Activated effector memory CD4-positive, alpha-beta T cell treated with anti-CD3 and anti-CD28 coated beads, Interleukin-2, amount 50 U/mL, for 16 hours (primary cell): ENCODE results near the gene SLC15A4.
"Not testable (repeated sequence)": the region's sequence is repeated elsewhere in the genome, so short reads cannot be mapped to it uniquely, and the experiment has no call there.

Source experiments
- DNase-seq: peaks from one replicate; pipeline ENCODE4 v3.0.0-alpha.2; 2020

Gene SLC15A4

DNA sequence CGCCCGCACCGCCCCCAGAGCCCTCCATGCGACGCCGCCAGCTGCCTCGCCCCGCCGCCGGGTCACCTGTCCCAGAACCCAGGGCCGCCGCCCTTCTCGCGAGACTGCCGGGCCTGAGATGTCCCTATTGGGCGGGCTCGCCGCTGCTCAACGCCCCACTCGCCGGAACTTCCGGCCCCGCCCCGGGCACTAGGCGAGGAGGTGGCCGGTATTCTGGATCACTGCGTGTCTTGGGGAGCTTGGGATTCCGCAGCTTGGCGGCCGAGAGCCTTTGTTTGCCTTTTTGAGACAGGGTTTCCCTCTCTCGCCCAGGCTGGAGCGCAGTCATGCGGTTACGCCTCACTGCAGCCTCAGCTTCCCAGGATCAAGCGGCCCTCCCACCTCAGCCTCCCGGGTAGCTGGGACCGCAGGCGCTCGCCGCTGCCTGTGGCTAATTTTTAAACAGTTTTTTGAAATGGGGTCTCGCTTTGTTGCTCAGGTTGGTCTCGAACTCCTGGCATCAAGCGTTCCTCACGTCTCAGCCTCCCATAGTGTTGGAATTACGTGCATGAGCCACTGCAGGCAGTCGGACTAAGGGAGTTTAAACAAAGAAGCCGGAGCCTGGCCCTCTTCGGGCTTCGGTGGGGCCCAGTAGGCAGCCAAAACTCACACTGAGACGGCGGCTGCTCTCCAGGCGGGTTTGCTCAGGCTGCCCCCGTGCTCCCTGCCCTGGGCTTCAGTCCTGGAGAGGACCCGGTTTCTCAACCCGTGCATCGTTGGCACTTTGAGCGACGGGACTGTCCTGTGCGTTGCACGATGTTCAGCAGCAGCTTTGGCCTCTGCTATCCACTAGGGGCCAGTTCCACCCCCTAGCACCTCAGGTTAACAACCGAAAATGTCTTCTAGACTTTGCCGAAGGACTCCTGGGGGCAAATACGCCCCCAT, at the start of gene SLC15A4:
Gene SLC15A4, minus strand, starts transcription at position 43 of the 924 bp plus-strand sequence. Its CDS starts 15 bp downstream, at position 28.
- DNase-seq: peak; percentile 96

DNA sequence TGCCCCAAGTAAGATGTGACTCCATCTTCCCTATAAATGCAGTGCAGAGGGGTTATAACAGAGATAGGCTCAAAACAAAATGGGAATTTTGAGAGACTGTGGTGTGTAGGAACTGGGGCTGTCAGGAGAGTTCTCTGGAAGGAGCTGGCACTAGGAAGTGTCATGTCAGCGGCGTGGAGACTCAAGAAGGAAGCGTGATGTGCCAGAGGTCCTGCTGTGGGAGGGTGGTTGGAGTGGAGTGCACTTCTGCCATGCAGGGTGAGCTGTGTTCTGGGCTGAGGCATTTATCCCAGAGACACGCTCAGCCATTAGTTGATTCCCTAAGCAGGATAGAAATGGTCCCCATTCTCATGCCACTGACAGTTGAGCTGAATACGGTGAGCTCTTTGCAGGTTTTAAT, 48.5 kb upstream of the SLC15A4 start:
- peak; percentile 49 for DNase-seq

DNA sequence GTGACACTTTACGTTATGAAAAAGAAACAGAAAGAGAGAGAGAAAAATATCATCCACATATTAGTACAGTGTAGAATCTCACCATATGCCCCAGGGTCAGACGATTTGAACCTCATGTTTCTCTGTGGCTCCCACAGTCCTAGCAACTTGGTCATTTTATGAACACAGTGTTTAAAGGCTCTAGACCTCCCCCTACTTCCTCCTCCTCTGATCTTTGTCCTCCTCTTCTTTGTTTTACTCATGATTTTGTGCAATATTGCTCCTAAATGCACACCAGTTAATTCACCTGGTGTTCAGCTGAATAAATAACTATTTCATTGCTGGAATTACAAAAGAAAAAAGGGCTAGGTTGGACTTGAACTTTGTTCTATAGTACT, 47.7 kb upstream of the SLC15A4 start:
- no peak for DNase-seq

DNA sequence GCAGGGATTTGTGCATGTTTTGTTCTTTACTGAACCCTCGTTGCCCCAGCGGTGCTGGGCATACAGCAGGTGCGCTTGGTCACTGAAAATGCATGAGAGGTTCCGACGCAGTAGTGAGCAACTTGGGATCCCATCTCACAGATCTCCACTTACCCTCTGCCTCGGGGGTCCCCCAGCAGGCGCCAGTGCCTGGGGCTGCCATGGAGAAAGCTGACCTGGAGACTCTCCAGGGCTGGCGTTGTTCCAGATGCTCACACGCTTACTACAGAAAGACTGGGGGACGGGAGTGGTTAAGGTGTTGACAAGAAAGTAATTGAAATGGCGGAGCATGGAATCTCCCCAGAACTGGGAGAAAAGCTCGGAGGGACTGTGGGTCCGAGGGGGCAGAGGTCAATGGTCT, 43.7 kb upstream of the SLC15A4 start:
- peak; percentile 22 for DNase-seq

DNA sequence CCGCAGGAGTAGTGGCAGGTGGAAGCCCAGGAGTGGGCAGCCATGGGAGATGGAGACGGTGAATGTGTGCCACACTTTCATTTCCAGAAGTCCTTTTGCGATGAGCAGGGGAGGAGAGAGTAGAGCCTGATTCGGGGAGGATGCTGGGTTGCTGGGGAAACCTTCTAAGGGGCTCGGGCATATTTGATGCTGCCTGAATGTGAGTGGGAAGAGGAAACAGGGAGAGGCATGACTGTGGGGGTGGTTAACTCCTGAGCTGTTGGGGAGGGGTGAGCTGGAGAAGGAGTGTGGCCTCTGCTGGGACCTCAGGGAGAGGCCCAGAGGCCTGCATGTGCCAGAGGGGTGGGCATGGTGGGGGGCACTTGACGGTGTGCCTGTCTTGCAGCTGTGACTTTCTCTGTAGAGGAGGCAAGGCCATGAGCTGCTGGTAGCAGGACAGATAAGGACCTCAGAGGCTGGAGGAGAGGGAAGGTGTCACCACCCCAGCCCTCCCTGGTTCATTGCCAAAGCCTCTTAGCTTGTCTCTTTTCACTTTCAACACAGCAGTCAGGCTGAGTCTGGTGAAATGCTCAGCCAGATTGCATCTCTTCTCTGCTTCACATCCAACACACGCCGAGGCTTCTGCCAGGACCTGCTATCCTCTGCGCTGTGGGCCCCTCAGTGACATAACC, 40.9 kb upstream of the SLC15A4 start:
- peak; percentile 52 for DNase-seq

DNA sequence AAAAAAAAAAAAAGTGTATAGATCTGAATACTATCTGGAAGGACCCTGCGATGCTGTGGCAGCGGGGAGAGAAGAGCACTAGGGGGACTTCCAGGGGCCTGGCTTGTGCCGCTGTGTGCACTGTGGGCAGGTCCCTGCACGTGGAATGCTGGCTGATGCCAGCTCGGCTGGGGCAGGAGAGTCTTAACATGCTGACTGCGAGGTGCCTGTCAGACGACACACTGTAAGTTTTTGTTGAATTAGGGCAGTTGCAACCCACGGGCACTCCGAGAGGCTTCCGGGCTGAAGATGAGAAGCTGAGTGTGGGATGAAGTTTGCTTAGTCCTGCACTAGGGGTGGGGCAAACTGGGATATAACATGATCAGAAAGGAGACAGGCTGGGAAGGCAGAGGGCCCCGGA, 40.2 kb upstream of the SLC15A4 start:
- peak; percentile 44 for DNase-seq

DNA sequence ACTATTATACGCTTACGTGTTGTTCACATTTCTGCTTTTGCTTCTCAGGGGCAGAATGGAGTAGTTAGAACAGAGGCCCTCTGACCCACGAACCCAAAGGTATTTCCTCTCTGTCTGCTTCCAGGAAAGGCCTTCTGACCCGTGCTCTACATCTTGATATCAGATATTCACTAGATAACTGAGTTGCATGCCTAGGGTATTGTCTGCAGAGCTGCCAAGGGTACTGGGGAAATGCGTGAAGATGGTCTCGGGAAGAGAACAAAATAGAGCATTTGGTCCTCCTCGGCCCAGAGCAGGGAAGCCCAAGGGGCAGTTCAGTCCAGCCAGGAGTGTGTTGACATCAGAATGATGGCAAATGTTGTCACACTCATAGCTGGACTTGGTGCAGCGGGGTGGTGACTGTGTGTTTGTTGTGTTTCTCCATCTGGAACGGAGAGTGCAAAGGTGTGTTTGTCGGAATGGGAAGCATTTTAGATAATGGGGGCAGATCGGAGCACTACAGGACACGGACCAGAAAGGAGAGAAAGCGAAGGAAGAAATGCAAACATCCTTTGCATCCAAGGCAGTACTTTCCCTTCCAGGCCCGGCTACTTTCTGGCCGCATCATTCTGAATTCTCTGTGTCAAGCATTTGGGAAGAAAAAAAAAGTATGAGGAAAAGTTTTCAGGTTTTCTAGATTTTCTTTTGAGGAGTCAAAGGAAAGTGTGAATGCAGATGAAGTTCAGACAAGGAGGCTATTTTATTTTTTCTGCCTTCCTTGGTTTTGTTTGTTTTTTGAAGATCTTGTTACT, 37.7 kb upstream of the SLC15A4 start:
- DNase-seq: no peak

DNA sequence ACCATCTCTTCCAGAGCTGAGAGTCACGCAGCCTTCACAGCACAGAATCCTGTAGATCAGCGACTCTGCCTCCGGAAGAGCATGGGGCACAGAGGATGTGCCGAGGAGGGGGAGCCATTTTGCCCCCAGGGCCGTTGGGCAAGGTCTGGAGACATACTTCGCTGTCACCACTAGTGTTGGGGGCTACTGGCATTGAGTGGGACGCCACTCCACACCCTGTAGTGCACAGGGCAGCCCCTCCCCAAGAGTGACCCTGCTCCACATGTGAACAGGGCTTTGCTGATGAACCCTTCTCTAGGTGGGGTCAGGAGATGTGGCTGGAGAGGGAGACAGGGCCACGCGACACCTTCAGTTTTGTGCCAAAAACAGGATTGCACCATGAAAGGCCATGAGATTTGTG, 35.6 kb upstream of the SLC15A4 start:
- no peak for DNase-seq

DNA sequence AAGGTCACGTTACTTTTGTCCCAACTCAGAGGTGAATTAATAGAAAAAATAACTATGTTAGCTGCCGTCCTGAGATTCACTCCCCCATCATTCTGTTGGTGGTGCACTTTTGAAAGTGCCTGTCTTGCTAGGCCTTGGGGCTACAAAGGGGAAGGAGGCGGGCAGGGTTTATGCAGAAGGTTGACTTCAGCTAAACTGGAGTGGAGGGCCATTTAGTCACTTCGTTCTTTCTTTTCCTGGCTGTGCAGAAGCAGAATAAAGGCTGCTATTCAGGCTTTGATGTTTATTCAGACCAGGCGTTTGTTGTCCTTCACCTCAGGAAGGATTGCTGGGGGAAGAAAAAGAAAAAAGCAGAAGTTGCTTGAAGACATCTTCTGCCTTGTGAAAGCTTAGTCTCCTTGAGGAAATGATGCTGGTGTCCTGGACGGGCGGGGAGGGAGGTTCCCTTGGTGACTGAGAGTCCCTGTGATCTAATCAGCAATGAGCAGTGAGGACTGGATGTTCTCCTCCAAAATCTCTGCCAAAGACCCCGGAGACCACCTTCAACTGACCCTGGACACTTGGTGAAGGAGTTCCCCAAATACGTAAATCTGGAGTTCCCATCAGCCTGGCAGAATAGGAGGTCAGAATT, 33.5 kb upstream of the SLC15A4 start:
- no peak for DNase-seq

DNA sequence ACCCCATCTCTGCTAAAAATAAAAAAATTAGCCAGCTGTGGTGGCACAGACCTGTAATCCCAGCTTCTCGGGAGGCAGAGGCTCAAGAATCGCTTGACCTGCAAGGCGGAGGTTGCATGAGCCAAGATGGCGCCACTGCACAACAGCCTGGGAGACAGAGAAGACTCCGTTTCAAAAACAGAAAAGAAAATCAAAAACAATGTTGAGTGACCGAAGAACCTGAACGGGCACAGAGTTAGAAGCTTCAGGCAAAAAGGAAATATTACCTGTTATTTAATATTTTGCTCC, 33.0 kb upstream of the SLC15A4 start:
- no peak for DNase-seq

DNA sequence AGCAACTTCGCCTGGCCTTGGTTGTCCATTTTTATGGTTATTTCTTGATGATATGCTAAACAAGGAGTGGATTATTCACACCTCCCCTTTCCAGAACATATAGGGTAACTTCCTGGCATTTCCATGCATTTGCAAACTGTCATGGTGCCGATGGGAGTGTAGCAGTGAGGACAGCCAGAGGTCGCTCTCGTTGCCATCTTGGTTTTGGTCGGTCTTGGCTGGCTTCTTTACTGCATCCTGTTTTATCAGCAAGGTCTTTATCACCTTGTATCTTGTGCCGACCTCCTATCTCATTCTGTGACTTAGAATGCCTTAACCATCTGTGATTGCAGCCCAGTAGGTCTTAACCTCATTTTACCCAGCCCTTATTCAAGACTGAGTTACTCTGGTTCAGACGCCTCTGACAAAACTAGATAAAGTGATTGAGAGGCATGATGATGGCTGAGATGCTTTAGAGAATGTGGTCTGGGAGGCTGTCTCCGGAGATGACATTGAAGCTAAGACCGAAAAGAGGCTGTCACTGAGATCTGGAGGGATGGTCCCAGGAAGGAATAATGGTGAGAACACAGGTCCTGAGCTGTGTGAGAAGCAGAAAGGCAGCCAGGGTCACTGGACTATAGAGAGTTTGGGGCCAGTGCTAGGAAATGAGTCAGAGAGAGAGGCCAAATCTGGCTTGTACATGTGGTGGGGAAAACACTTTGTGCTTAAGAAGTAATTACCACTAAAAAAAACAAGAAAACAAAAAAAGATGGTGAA, 32.5 kb upstream of the SLC15A4 start:
- no peak for DNase-seq

DNA sequence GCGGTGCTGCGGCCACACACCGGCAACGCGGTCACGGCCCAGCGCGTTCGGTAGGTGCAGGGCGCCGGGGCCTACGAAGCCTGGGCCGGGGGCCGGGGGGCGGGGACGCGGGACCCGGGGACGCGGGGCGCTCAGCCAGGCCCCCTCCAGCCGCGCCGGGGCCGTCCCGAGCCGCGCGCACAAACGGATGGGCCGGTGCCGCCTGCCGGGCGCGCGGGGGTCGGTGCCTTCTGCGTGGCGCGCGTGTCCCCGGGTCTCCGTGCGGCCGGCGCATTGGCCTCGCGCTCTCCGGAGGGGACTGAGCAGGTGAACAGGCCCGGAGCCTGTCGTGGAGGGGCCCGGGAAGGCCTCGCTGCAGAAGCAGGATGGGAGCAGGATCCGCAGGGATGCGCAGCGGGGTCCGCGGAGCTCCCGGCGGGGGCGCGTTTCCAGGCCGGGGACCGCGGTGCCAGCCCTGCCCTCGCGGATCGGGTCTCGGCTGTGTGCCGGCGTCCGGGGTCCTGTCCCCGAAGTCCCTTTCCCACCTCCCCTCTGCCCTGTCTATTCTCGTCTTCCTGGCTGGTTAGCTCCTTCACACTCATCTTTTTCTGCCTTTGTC, 29.9 kb upstream of the SLC15A4 start:
- no peak for DNase-seq

DNA sequence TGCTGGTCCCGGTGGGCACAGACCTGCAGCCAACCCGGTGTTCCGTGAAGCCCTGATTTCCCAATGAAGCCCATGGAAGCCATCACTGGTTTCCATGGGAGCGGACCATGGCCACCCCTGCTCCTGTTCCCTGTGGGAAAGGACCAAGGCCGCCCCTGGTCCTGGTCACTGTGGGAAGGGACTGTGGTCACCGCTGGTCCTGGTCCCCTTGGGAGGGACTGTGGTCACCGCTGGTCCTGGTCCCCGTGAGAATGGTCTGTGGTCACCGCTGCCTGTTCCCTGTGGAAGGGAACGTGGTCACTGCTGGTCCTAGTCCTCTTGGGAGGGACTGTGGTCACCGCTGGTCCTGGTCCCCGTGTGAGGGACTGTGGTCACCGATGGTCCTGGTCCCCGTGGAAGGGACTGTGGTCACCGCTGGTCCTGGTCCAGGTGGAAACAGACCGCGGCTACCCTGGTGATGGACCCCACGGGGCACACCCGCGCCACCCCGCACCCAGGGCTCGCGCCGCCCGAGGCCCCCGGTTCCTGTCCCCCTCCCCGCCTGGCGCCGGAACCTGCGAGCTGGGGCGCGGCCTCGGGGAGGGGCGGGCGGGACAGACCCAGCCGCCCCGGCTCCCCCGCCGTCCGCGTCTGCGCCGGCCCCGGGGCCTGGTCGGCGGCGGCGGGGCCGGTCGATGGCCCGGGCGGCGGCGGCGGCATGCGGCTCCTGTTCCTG, 29.3 kb upstream of the SLC15A4 start, which contains the start of gene GLT1D1:
Gene GLT1D1, plus strand, starts transcription at position 594 of the 715 bp plus-strand sequence. Its CDS starts 104 bp downstream, at position 698.
- DNase-seq: no peak

DNA sequence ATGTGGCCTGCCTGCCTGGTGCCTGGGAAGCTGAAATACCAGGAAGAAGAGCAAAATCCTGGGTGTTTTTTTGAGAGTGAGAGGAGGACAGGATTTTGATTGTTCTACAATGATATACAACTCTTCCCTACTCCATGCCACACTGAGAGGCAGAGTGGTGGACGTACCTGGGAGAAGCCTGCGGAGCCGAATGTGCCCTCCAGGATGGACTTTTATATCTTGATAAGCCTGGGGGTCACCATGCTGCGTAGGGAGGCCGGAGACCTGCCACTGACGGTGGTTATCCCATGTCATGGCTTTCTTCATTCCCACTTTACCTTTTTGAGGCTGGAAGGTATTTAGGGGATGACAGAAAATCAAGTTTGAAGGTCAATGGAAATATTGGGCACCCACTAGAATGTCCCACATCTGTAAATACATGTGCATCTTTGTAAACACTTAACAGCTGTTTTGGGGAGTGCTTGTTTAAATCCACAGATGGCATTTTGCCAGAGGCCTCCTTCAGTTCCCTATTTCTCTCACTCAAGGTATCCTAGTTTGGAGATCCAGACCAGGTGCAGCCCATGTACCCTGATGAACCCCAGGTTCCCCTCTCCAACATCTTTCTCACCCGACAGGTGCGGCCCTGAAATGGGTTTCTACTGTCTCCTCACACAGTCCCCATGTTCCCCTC, 28.4 kb upstream of the SLC15A4 start:
- peak; percentile 25 for DNase-seq

DNA sequence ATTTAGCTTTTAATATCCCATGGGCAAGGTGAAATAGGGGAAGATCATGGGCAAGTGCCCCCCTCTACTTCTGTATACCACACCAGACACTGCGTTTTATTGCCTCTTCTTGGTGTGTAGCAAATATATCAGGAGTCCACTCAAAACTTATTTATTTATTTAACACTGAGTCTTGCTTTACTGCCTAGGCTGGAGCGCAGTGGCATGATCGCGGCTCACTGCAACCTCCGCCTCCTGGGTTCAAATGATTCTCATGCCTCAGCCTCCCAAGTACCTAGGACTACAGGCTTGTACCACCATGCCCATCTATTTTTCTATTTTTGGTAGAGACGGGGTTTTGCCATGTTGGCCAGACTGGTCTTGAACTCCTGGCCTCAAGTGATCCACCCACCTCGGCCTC, 27.7 kb upstream of the SLC15A4 start:
- peak; percentile 8 for DNase-seq

DNA sequence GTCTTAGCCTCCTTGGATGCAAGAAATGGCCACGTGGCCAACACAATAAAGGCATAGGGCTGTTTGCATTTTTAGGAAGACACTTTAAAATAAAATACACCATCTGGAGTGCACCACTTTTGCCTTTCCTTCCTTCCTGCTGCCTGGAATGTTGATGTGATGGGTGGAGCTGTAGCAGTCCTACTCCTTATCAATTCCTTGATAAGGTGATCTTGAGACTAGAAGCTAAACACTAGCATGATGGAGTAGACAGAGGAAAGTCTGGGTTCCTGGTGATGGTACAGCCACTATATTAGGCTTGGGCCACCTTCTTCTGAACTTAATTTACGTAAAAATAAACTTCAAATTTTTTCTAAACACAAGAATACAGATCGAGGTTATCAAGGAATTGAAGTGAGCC, 26.6 kb upstream of the SLC15A4 start:
- peak; percentile 1 for DNase-seq

DNA sequence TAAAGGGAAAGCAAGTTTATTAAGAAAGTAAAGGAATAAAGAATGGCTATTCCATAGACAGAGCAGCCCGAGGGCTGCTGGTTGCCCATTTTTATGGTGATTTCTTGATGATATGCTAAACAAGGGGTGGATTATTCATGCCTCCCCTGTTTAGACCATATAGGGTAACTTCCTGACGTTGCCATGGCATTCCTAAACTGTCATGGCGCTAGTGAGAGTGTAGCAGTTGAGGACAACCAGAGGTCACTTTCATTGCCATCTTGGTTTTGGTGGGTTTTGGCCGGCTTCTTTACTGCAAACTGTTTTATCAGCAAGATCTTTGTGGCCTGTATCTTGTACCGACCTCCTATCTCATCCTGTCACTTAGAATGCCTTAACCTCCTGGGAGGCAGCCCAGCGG, 26.0 kb upstream of the SLC15A4 start:
- not testable (repeated sequence) for DNase-seq

DNA sequence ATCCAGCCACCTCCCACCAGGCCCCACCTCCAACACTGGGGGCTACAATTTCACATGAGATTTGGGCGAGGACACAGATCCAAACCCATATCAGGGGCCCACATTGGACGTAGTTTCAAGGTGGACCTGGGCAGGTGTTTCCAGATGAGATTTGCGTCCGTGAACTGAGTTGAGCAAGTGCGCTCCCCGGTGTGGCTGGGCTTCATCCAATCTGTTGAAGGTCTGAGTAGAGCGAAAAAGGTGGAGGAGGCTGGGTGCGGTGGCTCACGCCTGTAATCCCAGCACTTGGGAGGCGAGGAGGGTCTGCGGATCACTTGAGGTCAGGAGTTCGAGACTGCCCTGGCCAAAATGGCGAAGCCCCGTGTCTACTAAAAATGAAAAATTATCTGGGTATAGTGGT, 24.6 kb upstream of the SLC15A4 start:
- DNase-seq: peak; percentile 43

DNA sequence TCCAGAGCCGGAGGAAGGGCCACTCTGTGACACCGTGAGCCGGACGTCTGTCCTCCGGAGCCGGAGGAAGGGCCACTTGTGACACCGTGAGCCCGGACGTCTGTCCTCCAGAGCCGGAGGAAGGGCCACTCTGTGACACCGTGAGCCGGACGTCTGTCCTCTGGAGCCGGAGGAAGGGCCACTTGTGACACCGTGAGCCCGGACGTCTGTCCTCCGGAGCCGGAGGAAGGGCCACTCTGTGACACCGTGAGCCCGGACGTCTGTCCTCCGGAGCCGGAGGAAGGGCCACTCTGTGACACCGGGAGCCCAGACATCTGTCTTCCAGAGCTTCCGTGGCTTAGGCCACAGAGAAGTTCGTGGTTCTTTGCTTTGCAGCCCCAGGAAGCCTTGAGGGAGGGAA, 22.9 kb upstream of the SLC15A4 start:
- DNase-seq: peak; percentile 31

DNA sequence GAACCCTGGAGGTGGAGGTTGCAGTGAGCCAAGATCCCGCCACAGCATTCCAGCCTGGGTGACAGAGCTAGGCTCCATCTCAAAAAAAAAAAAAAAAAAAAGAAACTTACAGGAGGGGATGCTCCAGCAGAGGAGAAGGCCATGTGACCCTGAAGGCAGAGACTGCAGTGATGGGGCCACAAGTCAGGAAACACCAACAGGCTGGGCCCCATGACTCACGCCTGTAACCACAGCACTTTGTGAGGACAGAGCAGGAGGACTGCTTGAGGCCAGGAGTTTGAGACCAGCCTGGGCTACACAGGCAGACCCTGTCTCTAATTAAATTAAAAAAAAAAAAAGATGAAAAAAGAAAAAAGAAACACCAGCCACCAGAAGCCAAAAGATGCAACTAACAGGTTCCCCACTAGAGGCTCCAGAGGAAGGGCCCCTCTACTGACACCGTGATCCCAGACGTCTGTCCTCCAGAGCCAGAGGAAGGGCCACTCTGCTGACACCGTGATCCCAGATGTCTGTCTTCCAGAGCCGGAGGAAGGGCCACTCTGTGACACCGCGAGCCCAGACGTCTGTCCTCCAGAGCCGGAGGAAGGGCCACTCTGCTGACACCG, 20.4 kb upstream of the SLC15A4 start:
- peak; percentile 30 for DNase-seq
